HepG2 (cell line): ENCODE results near the gene CCL17. TPM values are rescaled to one million over a fixed set of nuclear protein-coding genes. Genes with fewer than 3 reads are reported as not detected.

Experiments used
- ATAC-seq: fragments of 200-7000 bp; cut with Tn5 transposase; 3 replicates; pipeline ENCODE4 v1.9.1; 2020; ENCODE audit warnings: mild to moderate bottlenecking, moderate library complexity
- BruUV-seq: library from RNA; stranded (reverse); fragments of 400-500 nt; replicated peaks from 2 replicates; lab custom pipeline; 2021; lab: Mats Ljungman, UMichigan
- CTCF ChIA-PET: fragments of 300-600 bp; formaldehyde crosslinking; extraction: SDS; loops from one replicate; lab custom pipeline; 2021; ENCODE audit warnings: low total read pairs, inconsistent platforms, low intra/inter-chr PET ratio; lab: Yijun Ruan, JAX
- POLR2A ChIA-PET: fragments of 350-600 bp; sonication (Branson Sonifier 250); formaldehyde crosslinking; loops from one replicate; lab custom pipeline; 2020; ENCODE audit warnings: antibody characterized with exemption, inconsistent platforms; lab: Yijun Ruan, JAX
- DNase-seq: peaks from one replicate; pipeline ENCODE4 v3.0.0-alpha.2; 2015; ENCODE audit warnings: low spot score
- FAIRE-seq: peaks from 3 replicates; lab custom pipeline; 2011; peaks lifted over from hg19 to GRCh38; lab: Jason Lieb, UNC
- H2AFZ ChIP-seq: one replicate; pipeline ENCODE4 v1.6.1; 2011; ENCODE audit warnings: low read length, inconsistent platforms
- H3K27ac ChIP-seq: fragments of 300-600 bp; 3 replicates; pipeline ENCODE4 v1.8.0; 2011; ENCODE audit warnings: mixed run types, mild to moderate bottlenecking, mixed read lengths, low read length, inconsistent platforms; ENCODE audit not compliant: insufficient read depth; ENCODE audit errors: extremely low read length
- H3K27me3 ChIP-seq, 2 experiments: fragments of 200-600 bp in 1 of 2; 2 replicates in 1 of 2; 3 replicates in 1 of 2; pipeline versions ENCODE4 v1.6.0 to v1.8.0; 2011; ENCODE audit warnings: low read length in 2 of 2, mild to moderate bottlenecking in 2 of 2, moderate library complexity in 2 of 2, inconsistent platforms in 1 of 2; ENCODE audit not compliant: insufficient read depth in 2 of 2, control insufficient read depth in 1 of 2
- H3K36me3 ChIP-seq, 2 experiments: fragments of 200-600 bp in 1 of 2; replicated peaks in 1 of 2; 2 replicates in 1 of 2; 3 replicates in 1 of 2; pipeline versions ENCODE4 v1.5.1 to v1.8.0; 2011; ENCODE audit warnings: low read length in 2 of 2, inconsistent platforms in 1 of 2; ENCODE audit not compliant: insufficient read depth in 2 of 2, control insufficient read depth in 1 of 2
- H3K4me1 ChIP-seq: 2 replicates; pipeline ENCODE4 v1.5.1; 2012; ENCODE audit warnings: low read length, inconsistent platforms; ENCODE audit not compliant: insufficient read depth
- H3K4me2 ChIP-seq: 2 replicates; pipeline ENCODE4 v1.6.0; 2011; ENCODE audit warnings: low read depth, low read length, inconsistent platforms
- H3K4me3 ChIP-seq, 3 experiments: fragments of 200-600 bp in 1 of 3; sonication (generic), shearing (Covaris generic) in 1 of 3; replicated peaks in 1 of 3; 2 replicates each; pipeline ENCODE4 v1.5.1; 2011 to 2016; ENCODE audit warnings: low read length in 3 of 3, inconsistent platforms in 2 of 3, low read depth in 2 of 3, mild to moderate bottlenecking in 2 of 3, control low read depth in 1 of 3, mixed read lengths in 1 of 3; ENCODE audit not compliant: insufficient read depth in 1 of 3
- H3K79me2 ChIP-seq: one replicate; pipeline ENCODE4 v1.6.1; 2011; ENCODE audit warnings: low read length, inconsistent platforms; ENCODE audit not compliant: insufficient read depth
- H3K9ac ChIP-seq: 2 replicates; pipeline ENCODE4 v1.6.0; 2011; ENCODE audit warnings: mild to moderate bottlenecking, low read depth, low read length, inconsistent platforms; ENCODE audit not compliant: insufficient read depth
- H3K9me3 ChIP-seq: 2 replicates; pipeline ENCODE4 v1.5.1; 2012; ENCODE audit warnings: mild to moderate bottlenecking, low read length
- H4K20me1 ChIP-seq: 2 replicates; pipeline ENCODE4 v1.6.0; 2011; ENCODE audit warnings: inconsistent platforms, mild to moderate bottlenecking, low read length, moderate library complexity; ENCODE audit not compliant: insufficient read depth
- BRD4 ChIP-seq: sonication (generic); formaldehyde crosslinking; IDR thresholded peaks from 2 replicates; pipeline ENCODE4 v1.4.0; 2020; ENCODE audit warnings: missing genetic modification reagents
- ESRRA ChIP-seq: sonication (generic); formaldehyde crosslinking; IDR thresholded peaks from 2 replicates; pipeline ENCODE4 v1.5.1; 2020; ENCODE audit warnings: mild to moderate bottlenecking, low read depth, missing genetic modification reagents
- GTF3A ChIP-seq: sonication (generic); formaldehyde crosslinking; conservative IDR thresholded peaks from 2 replicates; pipeline ENCODE4 v1.4.0; 2020; ENCODE audit warnings: mild to moderate bottlenecking, missing genetic modification reagents
- HOXA5 ChIP-seq: sonication (generic); formaldehyde crosslinking; IDR thresholded peaks from 2 replicates; pipeline ENCODE4 v1.4.0; 2020; ENCODE audit warnings: missing genetic modification reagents
- KMT2B ChIP-seq: IDR thresholded peaks from 2 replicates; pipeline ENCODE4 v1.6.1; 2016; ENCODE audit warnings: missing genetic modification reagents, missing compliant biosample characterization
- NFIC ChIP-seq: IDR thresholded peaks from 2 replicates; pipeline ENCODE4 v1.6.1; 2012; ENCODE audit warnings: mild to moderate bottlenecking, low read length, inconsistent platforms
- NKX3-1 ChIP-seq: sonication (generic); formaldehyde crosslinking; IDR thresholded peaks from 2 replicates; pipeline ENCODE4 v1.5.0; 2020; ENCODE audit warnings: missing genetic modification reagents
- RBM22 ChIP-seq: fragments of 200-400 bp; formaldehyde crosslinking; optimal IDR thresholded peaks from 2 replicates; pipeline ENCODE3; 2017; ENCODE audit warnings: mild to moderate bottlenecking, low read length, moderate library complexity
- SIX4 ChIP-seq: sonication (generic); formaldehyde crosslinking; IDR thresholded peaks from 2 replicates; pipeline ENCODE4 v1.4.0; 2020; ENCODE audit warnings: missing genetic modification reagents
- SRSF1 ChIP-seq: fragments of 200-400 bp; formaldehyde crosslinking; optimal IDR thresholded peaks from 2 replicates; pipeline ENCODE3; 2017; ENCODE audit warnings: mild to moderate bottlenecking, low read depth, low read length, moderate library complexity
- TEAD3 ChIP-seq: optimal IDR thresholded peaks from 2 replicates; pipeline ENCODE3; 2016; ENCODE audit warnings: borderline replicate concordance
- TMF1 ChIP-seq: sonication (generic); formaldehyde crosslinking; IDR thresholded peaks from 2 replicates; pipeline ENCODE4 v1.8.1; 2022; ENCODE audit warnings: low read depth, missing genetic modification reagents
- ZFX ChIP-seq: sonication (generic); formaldehyde crosslinking; IDR thresholded peaks from 2 replicates; pipeline ENCODE4 v1.4.0; 2020; ENCODE audit warnings: mild to moderate bottlenecking, low read depth, missing genetic modification reagents, moderate library complexity
- ZNF143 ChIP-seq: sonication (generic); formaldehyde crosslinking; IDR thresholded peaks from 2 replicates; pipeline ENCODE4 v1.4.0; 2020; ENCODE audit warnings: missing genetic modification reagents
- ZNF570 ChIP-seq: sonication (generic); formaldehyde crosslinking; IDR thresholded peaks from 2 replicates; pipeline ENCODE4 v1.4.0; 2020; ENCODE audit warnings: mild to moderate bottlenecking, missing genetic modification reagents, borderline replicate concordance
- ZNF652 ChIP-seq: IDR thresholded peaks from 2 replicates; pipeline ENCODE4 v1.6.1; 2016; ENCODE audit warnings: low read depth, borderline replicate concordance
- ZNF7 ChIP-seq: IDR thresholded peaks from 2 replicates; pipeline ENCODE4 v1.6.1; 2016; ENCODE audit warnings: missing biosample characterization, missing genetic modification reagents
- ZNF768 ChIP-seq: sonication (generic); formaldehyde crosslinking; IDR thresholded peaks from 2 replicates; pipeline ENCODE4 v1.4.0; 2020; ENCODE audit warnings: missing genetic modification reagents
- WGBS: methylation state at CpG from one replicate; pipeline ENCODE4 v1.1.6; 2017; ENCODE audit warnings: low lambda C conversion rate; 5-methylcytosine and 5-hydroxymethylcytosine counted together
- in situ Hi-C: cut with HindIII; loops from 2 replicates; pipeline ENCODE4 v1.10.0; 2017; ENCODE audit warnings: low pct_unique_long_range_greater_than_20kb; ENCODE audit not compliant: extremely low pct_ligation_motif_present
- intact Hi-C: fragments of 100-400 bp; cut with micrococcal nuclease; formaldehyde crosslinking; loops from one replicate; pipeline ENCODE4 v1.10.0; 2022; ENCODE audit not compliant: unreplicated experiment
- polyA plus RNA-seq, 8 experiments: library from polyadenylated mRNA; depleted of rRNA in 3 of 8; stranded (reverse) in 7 of 8; unstranded in 1 of 8; fragments of >200 nt; fragmentation: Illumina TruSeq in 4 of 8; extraction: Trizol in 4 of 8; gene quantifications; 2 replicates each; pipeline versions ENCODE4 v1.2.1 to v1.2.3, GENCODE V29; 2011 to 2016; ENCODE audit warnings: low read depth in 4 of 8, missing spikeins in 1 of 8, mixed read lengths in 1 of 8; ENCODE audit not compliant: insufficient read depth in 1 of 8
- total RNA-seq, 5 experiments: library from RNA; depleted of rRNA; stranded (reverse); fragments of >200 nt; fragmentation: Illumina TruSeq; extraction: Trizol; gene quantifications; 2 replicates each; pipeline ENCODE4 v1.2.3, GENCODE V29; 2016; ENCODE audit warnings: low read depth in 1 of 5
- TF ChIP-seq, protein P1 (sequence below): sonication (generic); formaldehyde crosslinking; IDR thresholded peaks from 2 replicates; pipeline ENCODE4 v1.8.1; 2023; ENCODE audit warnings: mild to moderate bottlenecking, missing genetic modification reagents
- TF ChIP-seq, protein P2 (sequence below): sonication (generic); formaldehyde crosslinking; IDR thresholded peaks from 2 replicates; pipeline ENCODE4 v1.8.1; 2023; ENCODE audit warnings: mild to moderate bottlenecking, missing genetic modification reagents
- TF ChIP-seq, protein P3 (sequence below): sonication (generic); formaldehyde crosslinking; IDR thresholded peaks from 2 replicates; pipeline ENCODE4 v1.4.0; 2020; ENCODE audit warnings: mild to moderate bottlenecking, missing genetic modification reagents
- TF ChIP-seq, protein P4 (sequence below): IDR thresholded peaks from 2 replicates; pipeline ENCODE4 v1.6.1; 2016; ENCODE audit warnings: missing genetic modification reagents, missing compliant biosample characterization

The CCL17 gene
- total and polyA plus RNA-seq, 2 of the 13 experiments (the other 11 are each of a cell fraction or from before 2014, with no cell fraction given), result not detected

DNA sequence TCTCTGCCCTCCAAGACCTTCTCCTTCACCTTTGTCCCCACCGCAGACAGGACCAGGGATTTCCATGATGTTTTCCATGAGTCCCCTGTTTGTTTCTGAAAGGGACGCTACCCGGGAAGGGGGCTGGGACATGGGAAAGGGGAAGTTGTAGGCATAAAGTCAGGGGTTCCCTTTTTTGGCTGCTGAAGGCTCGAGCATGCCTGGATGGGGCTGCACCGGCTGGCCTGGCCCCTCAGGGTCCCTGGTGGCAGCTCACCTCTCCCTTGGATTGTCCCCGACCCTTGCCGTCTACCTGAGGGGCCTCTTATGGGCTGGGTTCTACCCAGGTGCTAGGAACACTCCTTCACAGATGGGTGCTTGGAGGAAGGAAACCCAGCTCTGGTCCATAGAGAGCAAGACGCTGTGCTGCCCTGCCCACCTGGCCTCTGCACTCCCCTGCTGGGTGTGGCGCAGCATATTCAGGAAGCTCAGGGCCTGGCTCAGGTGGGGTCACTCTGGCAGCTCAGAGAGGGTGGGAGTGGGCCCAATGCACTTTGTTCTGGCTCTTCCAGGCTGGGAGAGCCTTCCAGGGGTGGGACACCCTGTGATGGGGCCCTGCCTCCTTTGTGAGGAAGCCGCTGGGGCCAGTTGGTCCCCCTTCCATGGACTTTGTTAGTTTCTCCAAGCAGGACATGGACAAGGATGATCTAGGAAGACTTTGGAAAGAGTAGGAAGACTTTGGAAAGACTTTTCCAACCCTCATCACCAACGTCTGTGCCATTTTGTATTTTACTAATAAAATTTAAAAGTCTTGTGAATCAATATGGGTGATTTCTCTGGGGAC is 20.1 kb upstream of the CCL17 start (continued):
- TF ChIP-seq, protein P1, sequence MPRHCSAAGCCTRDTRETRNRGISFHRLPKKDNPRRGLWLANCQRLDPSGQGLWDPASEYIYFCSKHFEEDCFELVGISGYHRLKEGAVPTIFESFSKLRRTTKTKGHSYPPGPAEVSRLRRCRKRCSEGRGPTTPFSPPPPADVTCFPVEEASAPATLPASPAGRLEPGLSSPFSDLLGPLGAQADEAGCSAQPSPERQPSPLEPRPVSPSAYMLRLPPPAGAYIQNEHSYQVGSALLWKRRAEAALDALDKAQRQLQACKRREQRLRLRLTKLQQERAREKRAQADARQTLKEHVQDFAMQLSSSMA (CRISPR knock-in tag), result 0 out of 2 replicates have a peak, but pooled peaks have one; percentile 76
- TF ChIP-seq, protein P2, sequence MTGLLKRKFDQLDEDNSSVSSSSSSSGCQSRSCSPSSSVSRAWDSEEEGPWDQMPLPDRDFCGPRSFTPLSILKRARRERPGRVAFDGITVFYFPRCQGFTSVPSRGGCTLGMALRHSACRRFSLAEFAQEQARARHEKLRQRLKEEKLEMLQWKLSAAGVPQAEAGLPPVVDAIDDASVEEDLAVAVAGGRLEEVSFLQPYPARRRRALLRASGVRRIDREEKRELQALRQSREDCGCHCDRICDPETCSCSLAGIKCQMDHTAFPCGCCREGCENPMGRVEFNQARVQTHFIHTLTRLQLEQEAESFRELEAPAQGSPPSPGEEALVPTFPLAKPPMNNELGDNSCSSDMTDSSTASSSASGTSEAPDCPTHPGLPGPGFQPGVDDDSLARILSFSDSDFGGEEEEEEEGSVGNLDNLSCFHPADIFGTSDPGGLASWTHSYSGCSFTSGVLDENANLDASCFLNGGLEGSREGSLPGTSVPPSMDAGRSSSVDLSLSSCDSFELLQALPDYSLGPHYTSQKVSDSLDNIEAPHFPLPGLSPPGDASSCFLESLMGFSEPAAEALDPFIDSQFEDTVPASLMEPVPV (CRISPR knock-in tag), result no peak
- TF ChIP-seq ESRRA (CRISPR knock-in tag) (peak; percentile 72; the same call in 1 of the 2 replicates), KMT2B (CRISPR knock-in tag) (0 out of 2 replicates have a peak, but pooled peaks have one; percentile 11), TEAD3 (CRISPR knock-in tag) (no peak), SRSF1 (peak; percentile 28), ZNF570 (CRISPR knock-in tag) (no peak)
- TF ChIP-seq, protein P3, sequence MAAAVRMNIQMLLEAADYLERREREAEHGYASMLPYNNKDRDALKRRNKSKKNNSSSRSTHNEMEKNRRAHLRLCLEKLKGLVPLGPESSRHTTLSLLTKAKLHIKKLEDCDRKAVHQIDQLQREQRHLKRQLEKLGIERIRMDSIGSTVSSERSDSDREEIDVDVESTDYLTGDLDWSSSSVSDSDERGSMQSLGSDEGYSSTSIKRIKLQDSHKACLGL, result peak; percentile 79

DNA sequence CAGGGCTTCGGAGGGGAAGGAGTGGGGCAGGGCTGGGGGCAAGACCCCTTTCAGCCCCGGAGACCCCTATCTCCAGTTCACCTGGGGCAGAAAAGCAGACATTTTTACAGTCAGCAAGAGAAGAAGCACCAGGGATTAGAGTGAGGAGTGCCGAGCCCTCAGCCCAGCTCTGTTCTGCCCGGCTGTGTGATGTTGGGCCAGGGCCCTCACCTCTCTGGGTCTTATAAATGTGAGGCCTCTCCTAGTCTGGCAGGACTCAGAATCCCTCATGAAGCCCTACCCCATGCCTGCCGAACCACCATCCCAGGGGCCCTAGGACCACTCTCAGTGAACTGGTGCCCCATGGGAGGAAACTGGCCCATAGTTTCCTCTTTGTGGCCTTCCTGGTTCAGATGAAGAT is 19.5 kb upstream of the CCL17 start:
- ATAC-seq (peak; percentile 18), FAIRE-seq (no peak), DNase-seq (no peak)
- 57% methylated on average over 5 of the region's 5 CpGs for WGBS
- in situ Hi-C loops, result no loop called here
- BruUV-seq, result no TSS peak
- Histone ChIP-seq H4K20me1 (no peaks in the 10 kb centered on the region), H3K36me3 (peaks cover 23 to 33% of the 10 kb centered on the region in 2 experiments), H2AFZ (no peak overlapping the region), H3K4me1 (peaks cover 56% of the 10 kb centered on the region), H3K9me3 (no peaks in the 10 kb centered on the region), H3K4me3 (no peak overlapping the region), H3K9ac (no peak overlapping the region), H3K27ac (no peak overlapping the region), H3K79me2 (no peaks in the 10 kb centered on the region), H3K4me2 (no peak overlapping the region), H3K27me3 (0 out of 5 replicates have a peak, but pooled peaks cover 0 to under 1% of the 10 kb centered on the region in 2 experiments)
- POLR2A ChIA-PET, result interaction anchor here (1.5 to 3.8 kb wide), 3 partner anchors 12 to 81 kb away, joined by 7 to 34 read pairs (median 15); partner anchors contain the start of gene CX3CL1
- CTCF ChIA-PET, result no interaction called here
- intact Hi-C loops, result no loop called here
- 0 out of 2 replicates have a peak, but pooled peaks have one; percentile 11 for TF ChIP-seq NFIC
- no peak for TF ChIP-seq BRD4 (CRISPR knock-in tag)
- TF ChIP-seq ZNF143 (CRISPR knock-in tag), result no peak
- no peak for TF ChIP-seq RBM22
- TF ChIP-seq SIX4 (CRISPR knock-in tag), result no peak
- TF ChIP-seq ZNF652, result no peak
- TF ChIP-seq TMF1 (CRISPR knock-in tag), result 0 out of 2 replicates have a peak, but pooled peaks have one; percentile 33
- TF ChIP-seq NKX3-1 (CRISPR knock-in tag), result no peak
- peak; percentile 15; the same call in 1 of the 2 replicates for TF ChIP-seq ZFX (CRISPR knock-in tag)
- peak; percentile 96 for TF ChIP-seq ZNF768 (CRISPR knock-in tag)
- TF ChIP-seq, protein P4, sequence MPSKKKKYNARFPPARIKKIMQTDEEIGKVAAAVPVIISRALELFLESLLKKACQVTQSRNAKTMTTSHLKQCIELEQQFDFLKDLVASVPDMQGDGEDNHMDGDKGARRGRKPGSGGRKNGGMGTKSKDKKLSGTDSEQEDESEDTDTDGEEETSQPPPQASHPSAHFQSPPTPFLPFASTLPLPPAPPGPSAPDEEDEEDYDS (CRISPR knock-in tag), result no peak
- TF ChIP-seq ZNF7 (CRISPR knock-in tag), result no peak
- 0 out of 2 replicates have a peak, but pooled peaks have one; percentile 0 for TF ChIP-seq HOXA5 (CRISPR knock-in tag)
- no peak for TF ChIP-seq GTF3A
